ENCODE data around the gene MYNN. TPM values are rescaled to one million over a fixed set of nuclear protein-coding genes. Genes with fewer than 3 reads are reported as not detected.
A peak's percentile ranks its signal among the peaks of the same experiment; 100 is the strongest.

Gene MYNN
- total and polyA plus RNA-seq, 2 donors (not counting 3 experiments of a cell fraction or from before 2014, with no cell fraction given) = 7.1 to 12.7 TPM

DNA sequence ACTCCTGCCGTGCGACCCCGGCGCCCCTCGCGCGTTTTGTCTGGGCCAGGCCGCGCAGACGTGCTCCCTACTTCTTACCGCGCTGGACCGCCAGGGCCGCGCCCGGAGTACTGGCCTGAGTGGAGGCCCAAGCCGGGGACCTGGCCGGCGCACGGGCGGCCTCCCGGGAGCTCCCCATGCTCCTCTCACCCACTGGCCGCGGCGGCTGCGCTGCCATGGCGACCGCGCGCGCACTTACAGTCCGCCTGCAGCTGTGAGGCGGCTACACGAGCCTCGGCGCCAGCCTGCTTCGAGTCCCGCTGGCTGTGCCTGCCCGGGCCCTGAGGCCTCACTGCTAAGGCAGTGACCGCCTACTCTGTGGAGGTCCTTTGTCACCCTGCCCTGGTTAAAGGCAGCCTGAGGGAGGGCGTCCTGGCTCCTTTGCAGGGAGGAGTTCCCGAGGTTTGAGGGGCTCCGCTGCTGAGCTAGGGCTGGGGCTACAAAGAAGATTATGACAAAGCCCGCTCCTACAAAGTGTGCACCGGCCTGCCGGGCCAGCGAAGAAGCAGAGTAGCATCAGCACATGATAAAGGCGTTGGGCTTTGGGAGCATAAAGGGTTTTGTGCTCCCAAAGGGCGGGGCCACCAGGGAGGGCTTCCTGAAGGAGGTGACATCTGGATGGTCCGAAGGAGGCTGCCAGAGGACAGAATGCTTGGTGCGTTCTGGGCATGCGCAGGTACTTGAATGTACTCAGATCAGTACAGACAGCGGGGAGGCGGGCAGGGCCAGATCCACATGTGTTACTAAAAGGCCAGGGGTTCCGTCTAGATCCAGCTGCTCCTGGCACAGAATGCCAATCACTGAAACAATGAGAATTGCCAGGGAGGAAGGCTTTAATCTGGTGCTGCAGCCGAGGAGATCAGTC, 39.4 kb downstream of the MYNN start, which contains the start of the genes LRRC34 and LRRIQ4:
Gene LRRC34, minus strand, starts transcription at position 573 of the 904 bp plus-strand sequence. Its CDS starts 356 bp downstream, at position 217.
Gene LRRIQ4, plus strand, starts transcription at position 539 of the 904 bp plus-strand sequence. CDS start 9,052 bp downstream, outside the sequence.
- Histone ChIP-seq H3K36me3 (ENCODE audit: control insufficient read depth in 2 of 2, extremely low read depth in 1 of 2, insufficient read depth in 2 of 2, low read length in 2 of 2) (no peaks in the 10 kb centered on the region), H3K9me3 (replicated peaks; ENCODE audit: control insufficient read depth, insufficient read depth, low read length) (peaks cover 4% of the 10 kb centered on the region), H3K9ac (replicated peaks; ENCODE audit: extremely low read depth, insufficient read depth, low read length) (peak within 1 kb of the TSS; percentile 22), H3K9me1 (replicated peaks; ENCODE audit: control insufficient read depth, extremely low read depth, insufficient read depth, low read length) (no peaks in the 10 kb centered on the region), H3K4me2 (ENCODE audit: insufficient read depth, low read length) (peak within 1 kb of the TSS; percentile 74), H3K27ac (ENCODE audit: insufficient read depth, low read depth, low read length) (no peak within 1 kb of the TSS), H2AFZ (ENCODE audit: low read depth, low read length) (peak within 1 kb of the TSS; percentile 95), H3K4me1 (ENCODE audit: control insufficient read depth, extremely low read depth, insufficient read depth, low read length) (peaks cover 15% of the 10 kb centered on the region), H3K4me3 (replicated peaks in 1 of 3; ENCODE audit: insufficient read depth in 1 of 3, low read depth in 1 of 3, low read length in 3 of 3) (peak within 1 kb of the TSS; percentile 11 to 48 (median 44)), H3K27me3 (ENCODE audit: control insufficient read depth in 2 of 2, insufficient read depth in 2 of 2, low read length in 2 of 2) (no peaks in the 10 kb centered on the region), H4K20me1 (replicated peaks; ENCODE audit: control insufficient read depth, extremely low read depth, insufficient read depth, low read length) (no peaks in the 10 kb centered on the region), H3K79me2 (ENCODE audit: control insufficient read depth, insufficient read depth, low read length) (no peaks in the 10 kb centered on the region)
- dilution Hi-C loops (cut with MboI; ENCODE audit: extremely low pct_ligation_motif_present, low sequenced_read_pairs) (no loop called here), intact Hi-C loops (cut with micrococcal nuclease) (loop anchor here (1.0 to 2.0 kb wide), 2 partner anchors 40 to 154 kb away; partner anchors contain the start of genes MYNN and SEC62)
- DNase-seq (ENCODE audit: low read depth, low spot score) = peak; percentile 77
- TF ChIP-seq GATA2 (IDR thresholded peaks at IDR 0.05; ENCODE audit: insufficient read depth, insufficient read length, low read depth, low read length) (no peak), MAX (IDR thresholded peaks at IDR 0.05; ENCODE audit: insufficient read depth, insufficient read length) (no peak), MYC (IDR thresholded peaks at IDR 0.05; ENCODE audit: low read depth, low read length) (no peak)
- no TSS peak for BruUV-seq (replicated peaks)
- ChIA-PET POLR2A (interaction anchor here (0.9 kb wide), 1 partner anchor 43 kb away, joined by 3 read pairs; the partner anchor contains the start of gene ACTRT3), CTCF (interaction anchor here (1.3 kb wide), 1 partner anchor 13 kb away, joined by 3 read pairs; no protein-coding TSS in a partner anchor)
- peak; percentile 59 for FAIRE-seq

DNA sequence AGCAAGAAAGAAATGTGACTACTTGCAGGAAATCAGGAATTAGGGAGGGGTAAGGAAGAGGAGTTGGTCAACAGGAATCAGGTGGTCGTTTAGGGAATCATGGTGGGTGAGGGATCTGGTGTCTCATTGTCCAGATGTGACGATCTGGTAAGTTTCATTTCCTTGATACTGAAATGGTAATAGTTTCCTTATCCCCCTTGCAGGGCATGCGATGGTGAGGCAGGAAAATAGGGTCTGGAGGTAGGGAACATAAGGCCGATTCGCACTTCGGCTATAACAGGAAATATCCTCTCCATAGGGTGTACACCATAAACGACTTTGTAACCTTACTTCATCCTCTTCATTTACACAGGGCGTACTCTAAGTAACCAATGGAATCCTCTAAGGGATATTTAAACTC, 40.1 kb downstream of the MYNN start:
- TF ChIP-seq POLR2A (IDR thresholded peaks at IDR 0.05; ENCODE audit: low read depth, low read length) (no peak), JUN (IDR thresholded peaks at IDR 0.05; ENCODE audit: borderline replicate concordance, insufficient read depth, insufficient read length, low read depth) (no peak), EZH2 (IDR thresholded peaks at IDR 0.05; ENCODE audit: borderline replicate concordance, low read depth, low read length, severe bottlenecking) (no peak), FOS (IDR thresholded peaks at IDR 0.05; ENCODE audit: borderline replicate concordance, insufficient read depth, low read length) (no peak), POLR2AphosphoS5 (IDR thresholded peaks at IDR 0.05; ENCODE audit: insufficient read depth, low read depth, low read length) (no peak), MYC (IDR thresholded peaks at IDR 0.05; ENCODE audit: low read depth, low read length) (no peak), MAX (IDR thresholded peaks at IDR 0.05; ENCODE audit: insufficient read depth, insufficient read length) (no peak), GATA2 (IDR thresholded peaks at IDR 0.05; ENCODE audit: insufficient read depth, insufficient read length, low read depth, low read length) (no peak), CTCF (IDR thresholded peaks at IDR 0.05; ENCODE audit: extremely low read depth in 1 of 2, insufficient read depth in 1 of 2, low read depth in 1 of 2, low read length in 2 of 2) (no peak)
- DNase-seq (ENCODE audit: low read depth, low spot score) (no peak), FAIRE-seq (no peak)
- Histone ChIP-seq H3K79me2 (ENCODE audit: control insufficient read depth, insufficient read depth, low read length) (no peaks in the 10 kb centered on the region), H3K36me3 (ENCODE audit: control insufficient read depth in 2 of 2, extremely low read depth in 1 of 2, insufficient read depth in 2 of 2, low read length in 2 of 2) (no peaks in the 10 kb centered on the region), H4K20me1 (replicated peaks; ENCODE audit: control insufficient read depth, extremely low read depth, insufficient read depth, low read length) (no peaks in the 10 kb centered on the region), H2AFZ (ENCODE audit: low read depth, low read length) (peak overlapping the region; percentile 95), H3K4me2 (ENCODE audit: insufficient read depth, low read length) (peak overlapping the region; percentile 74), H3K4me1 (ENCODE audit: control insufficient read depth, extremely low read depth, insufficient read depth, low read length) (peaks cover 15% of the 10 kb centered on the region), H3K9me3 (replicated peaks; ENCODE audit: control insufficient read depth, insufficient read depth, low read length) (peaks cover 4% of the 10 kb centered on the region), H3K9me1 (replicated peaks; ENCODE audit: control insufficient read depth, extremely low read depth, insufficient read depth, low read length) (no peaks in the 10 kb centered on the region), H3K4me3 (replicated peaks in 1 of 3; ENCODE audit: insufficient read depth in 1 of 3, low read depth in 1 of 3, low read length in 3 of 3) (peak overlapping the region; percentile 4 to 48 (median 44)), H3K9ac (replicated peaks; ENCODE audit: extremely low read depth, insufficient read depth, low read length) (no peak overlapping the region), H3K27ac (ENCODE audit: insufficient read depth, low read depth, low read length) (no peak overlapping the region), H3K27me3 (ENCODE audit: control insufficient read depth in 2 of 2, insufficient read depth in 2 of 2, low read length in 2 of 2) (peaks cover 3 to 4% of the 10 kb centered on the region in 2 experiments)
- ChIA-PET CTCF (no interaction called here), POLR2A (interaction anchor here (0.9 kb wide), 1 partner anchor 44 kb away, joined by 3 read pairs; the partner anchor contains the start of gene ACTRT3)
- no TSS peak for BruUV-seq (replicated peaks)
- dilution Hi-C loops (cut with MboI; ENCODE audit: extremely low pct_ligation_motif_present, low sequenced_read_pairs) = no loop called here
- intact Hi-C loops (cut with micrococcal nuclease) = loop anchor here (2.0 kb wide), 1 partner anchor 40 kb away; the partner anchor contains the start of gene MYNN

Measured in endothelial cell of umbilical vein (primary cell).